Loucy (cell line): ENCODE data around the gene UGT1A6.
"Not testable (repeated sequence)": the region's sequence is repeated elsewhere in the genome, so short reads cannot be mapped to it uniquely, and the experiment has no call there.

Experiments used
- H2AFZ ChIP-seq: fragments of 200-600 bp; sonication (generic); 2 replicates; pipeline ENCODE4 v1.6.0; 2016; ENCODE audit warnings: antibody characterized with exemption, mild to moderate bottlenecking, low read length, moderate library complexity
- H3F3A ChIP-seq: fragments of 200-600 bp; 2 replicates; pipeline ENCODE4 v1.6.0; 2016; ENCODE audit warnings: antibody characterized with exemption, low read depth, mild to moderate bottlenecking
- H3K27me3 ChIP-seq: fragments of 200-600 bp; sonication (generic); 2 replicates; pipeline ENCODE4 v1.6.1; 2014; ENCODE audit warnings: low read length, mild to moderate bottlenecking; ENCODE audit not compliant: insufficient read depth, poor library complexity, severe bottlenecking
- H3K36me3 ChIP-seq: fragments of 200-600 bp; sonication (generic); 2 replicates; pipeline ENCODE4 v1.6.1; 2016; ENCODE audit warnings: low read length; ENCODE audit not compliant: insufficient read depth
- H3K4me1 ChIP-seq: fragments of 200-600 bp; sonication (generic); 2 replicates; pipeline ENCODE4 v1.5.1; 2014; ENCODE audit warnings: low read length, mild to moderate bottlenecking; ENCODE audit not compliant: insufficient read depth, poor library complexity, severe bottlenecking
- H3K4me2 ChIP-seq: fragments of 200-600 bp; sonication (generic); 2 replicates; pipeline ENCODE4 v1.6.0; 2014; ENCODE audit warnings: antibody characterized with exemption, low read length, low read depth, mild to moderate bottlenecking; ENCODE audit not compliant: poor library complexity, severe bottlenecking
- H3K4me3 ChIP-seq: fragments of 200-600 bp; sonication (generic); 2 replicates; pipeline ENCODE4 v1.5.1; 2014; ENCODE audit warnings: low read length, mild to moderate bottlenecking, mixed read lengths; ENCODE audit not compliant: poor library complexity, severe bottlenecking
- H3K79me2 ChIP-seq: fragments of 200-600 bp; sonication (generic); 2 replicates; pipeline ENCODE4 v1.6.1; 2014; ENCODE audit warnings: low read length; ENCODE audit not compliant: insufficient read depth
- H3K9ac ChIP-seq: fragments of 200-600 bp; sonication (generic); 2 replicates; pipeline ENCODE4 v1.6.0; 2014; ENCODE audit warnings: mild to moderate bottlenecking, low read depth, low read length, moderate library complexity; ENCODE audit not compliant: poor library complexity, severe bottlenecking
- H3K9me2 ChIP-seq: fragments of 200-600 bp; sonication (generic); replicated peaks from 2 replicates; pipeline ENCODE4 v1.6.1; 2016; ENCODE audit warnings: low read depth, low read length, mixed read lengths
- H3K9me3 ChIP-seq: fragments of 200-600 bp; sonication (generic); 2 replicates; pipeline ENCODE4 v1.6.1; 2014; ENCODE audit warnings: mild to moderate bottlenecking, antibody characterized with exemption, low read length, low read depth; ENCODE audit not compliant: insufficient read depth
- H4K20me1 ChIP-seq: fragments of 200-600 bp; sonication (generic); 2 replicates; pipeline ENCODE4 v1.6.0; 2014; ENCODE audit warnings: antibody characterized with exemption, low read length, mild to moderate bottlenecking; ENCODE audit not compliant: insufficient read depth, poor library complexity, severe bottlenecking
- CTCF ChIP-seq: fragments of 200-600 bp; sonication (generic); conservative IDR thresholded peaks from 2 replicates; pipeline ENCODE4 v1.5.1; 2014; ENCODE audit warnings: mild to moderate bottlenecking, antibody characterized with exemption, low read length
- EZH2phosphoT487 ChIP-seq: fragments of 200-600 bp; IDR thresholded peaks from 2 replicates; pipeline ENCODE4 v1.6.1; 2018; ENCODE audit warnings: antibody characterized with exemption, mild to moderate bottlenecking, moderate library complexity, borderline replicate concordance

UGT1A6 gene

DNA sequence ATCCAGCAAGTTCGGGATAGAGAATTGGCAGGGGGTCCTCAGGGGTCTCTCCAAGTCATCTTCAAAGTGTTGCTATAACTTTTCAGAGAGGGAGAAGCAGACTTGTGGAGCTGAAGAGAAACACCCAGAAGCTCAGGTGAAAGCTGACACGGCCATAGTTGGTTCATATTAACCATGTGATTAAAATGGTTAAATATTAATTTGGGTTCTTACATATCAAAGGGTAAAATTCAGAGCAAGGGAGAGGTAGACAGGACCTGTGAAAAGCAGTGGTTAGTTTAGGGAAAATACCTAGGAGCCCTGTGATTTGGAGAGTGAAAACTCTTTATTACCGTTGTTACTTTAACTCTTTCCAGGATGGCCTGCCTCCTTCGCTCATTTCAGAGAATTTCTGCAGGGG, at the start of gene UGT1A6:
Gene UGT1A6, plus strand, starts transcription at position 243 of the 400 bp plus-strand sequence. Its CDS starts 115 bp downstream, at position 358.
- Histone ChIP-seq H3K9ac (no peak within 1 kb of the TSS), H4K20me1 (no peaks in the 10 kb centered on the region), H3K4me1 (no peaks in the 10 kb centered on the region), H3K9me2 (no peaks in the 10 kb centered on the region), H3K27me3 (no peaks in the 10 kb centered on the region), H2AFZ (no peak within 1 kb of the TSS), H3K36me3 (no peaks in the 10 kb centered on the region), H3F3A (no peaks in the 10 kb centered on the region), H3K4me3 (no peak within 1 kb of the TSS), H3K79me2 (no peaks in the 10 kb centered on the region), H3K9me3 (no peaks in the 10 kb centered on the region), H3K4me2 (no peak within 1 kb of the TSS)
- no peak for TF ChIP-seq CTCF

DNA sequence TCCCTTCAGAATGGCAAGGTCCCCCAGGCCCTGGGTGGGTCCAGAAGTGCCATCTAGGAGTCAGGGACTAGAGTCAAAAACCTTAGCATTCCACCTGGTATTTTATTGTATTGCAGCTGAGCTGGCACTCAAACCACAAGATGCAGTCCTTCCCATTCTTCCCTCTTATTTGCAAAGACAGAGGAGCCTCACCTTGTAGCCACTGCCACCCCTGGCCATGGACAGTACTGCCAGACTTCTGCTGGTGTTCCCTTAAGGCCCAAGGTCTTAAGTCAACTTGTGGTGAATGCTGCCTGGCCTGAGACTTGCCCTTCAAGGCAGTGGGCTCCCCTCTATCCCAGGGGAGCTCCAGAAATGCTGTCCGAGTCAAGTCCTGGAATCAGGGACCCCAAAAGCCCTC, 49.6 kb upstream of the UGT1A6 start:
- H3K4me3 ChIP-seq: no peak overlapping the region
- H4K20me1 ChIP-seq: no peaks in the 10 kb centered on the region
- H3K4me1 ChIP-seq: no peaks in the 10 kb centered on the region
- H3K27me3 ChIP-seq: no peaks in the 10 kb centered on the region
- H3K4me2 ChIP-seq: no peak overlapping the region
- no peaks in the 10 kb centered on the region for H3F3A ChIP-seq
- no peaks in the 10 kb centered on the region for H3K79me2 ChIP-seq
- peak; percentile 41 for TF ChIP-seq CTCF
- TF ChIP-seq EZH2phosphoT487: no peak
- no peaks in the 10 kb centered on the region for H3K9me2 ChIP-seq
- H3K9ac ChIP-seq: no peak overlapping the region
- H3K9me3 ChIP-seq: peaks cover 3% of the 10 kb centered on the region; the same call in 1 of the 2 replicates
- H3K36me3 ChIP-seq: no peaks in the 10 kb centered on the region
- no peak overlapping the region for H2AFZ ChIP-seq

GRCh38 chr2:233646033-233646432, 46.7 kb upstream of the UGT1A6 start:
- not testable (repeated sequence) for H3K79me2 ChIP-seq, H2AFZ ChIP-seq, H3K36me3 ChIP-seq, H3K4me2 ChIP-seq, H3F3A ChIP-seq, H4K20me1 ChIP-seq, H3K9me2 ChIP-seq, H3K4me3 ChIP-seq, H3K9me3 ChIP-seq, H3K4me1 ChIP-seq, H3K27me3 ChIP-seq, H3K9ac ChIP-seq

GRCh38 chr2:233650981-233651380, 41.7 kb upstream of the UGT1A6 start:
- no peaks in the 10 kb centered on the region for H3F3A ChIP-seq

More at GRCh38 chr2:233650981-233651380, 41.7 kb upstream of the UGT1A6 start:
- Histone ChIP-seq H3K4me1 (peaks cover 6% of the 10 kb centered on the region), H3K9me3 (peaks cover 3% of the 10 kb centered on the region; the same call in 1 of the 2 replicates), H3K4me3 (no peak overlapping the region), H3K9ac (no peak overlapping the region), H3K9me2 (no peaks in the 10 kb centered on the region), H3K79me2 (no peaks in the 10 kb centered on the region), H3K27me3 (no peaks in the 10 kb centered on the region), H3K4me2 (no peak overlapping the region), H2AFZ (no peak overlapping the region), H4K20me1 (no peaks in the 10 kb centered on the region), H3K36me3 (no peaks in the 10 kb centered on the region)
- TF ChIP-seq CTCF: no peak
- no peak for TF ChIP-seq EZH2phosphoT487
